Karpas-422 (cell line): ENCODE data around the gene TACC3. TPM values are rescaled to one million over a fixed set of nuclear protein-coding genes. Genes with fewer than 3 reads are reported as not detected.

Source experiments
- DNase-seq: peaks from one replicate; pipeline ENCODE4 v3.0.0-alpha.2; 2015
- H2AFZ ChIP-seq: fragments of 200-600 bp; sonication (generic); 2 replicates; pipeline ENCODE4 v1.6.1; 2014; ENCODE audit warnings: antibody characterized with exemption, low read length, mixed read lengths
- H3K27ac ChIP-seq: fragments of 200-600 bp; sonication (generic); 2 replicates; pipeline ENCODE4 v1.5.1; 2014; ENCODE audit warnings: mild to moderate bottlenecking, low read length, moderate library complexity
- H3K27me3 ChIP-seq: fragments of 200-600 bp; sonication (generic); 2 replicates; pipeline ENCODE4 v1.6.1; 2014; ENCODE audit warnings: low read length, mixed read lengths
- H3K36me3 ChIP-seq: fragments of 200-600 bp; sonication (generic); 2 replicates; pipeline ENCODE4 v1.6.1; 2014; ENCODE audit warnings: low read length, mixed read lengths; ENCODE audit not compliant: insufficient read depth
- H3K4me1 ChIP-seq: fragments of 200-600 bp; sonication (generic); 2 replicates; pipeline ENCODE4 v1.6.1; 2014; ENCODE audit warnings: mild to moderate bottlenecking, low read length, mixed read lengths
- H3K4me2 ChIP-seq: fragments of 200-600 bp; sonication (generic); 2 replicates; pipeline ENCODE4 v1.6.1; 2014; ENCODE audit warnings: low read length, low read depth, mild to moderate bottlenecking; ENCODE audit not compliant: poor library complexity, severe bottlenecking
- H3K4me3 ChIP-seq: fragments of 200-600 bp; sonication (generic); 2 replicates; pipeline ENCODE4 v1.5.1; 2014; ENCODE audit warnings: mild to moderate bottlenecking, antibody characterized with exemption, low read length, mixed read lengths
- H3K79me2 ChIP-seq: fragments of 200-600 bp; sonication (generic); 2 replicates; pipeline ENCODE4 v1.6.1; 2014; ENCODE audit warnings: mild to moderate bottlenecking, low read length, mixed read lengths
- H3K9ac ChIP-seq: fragments of 200-600 bp; sonication (generic); 2 replicates; pipeline ENCODE4 v1.6.0; 2014; ENCODE audit warnings: low read length
- H3K9me2 ChIP-seq: fragments of 200-600 bp; sonication (generic), shearing (Covaris generic); replicated peaks from 2 replicates; pipeline ENCODE4 v1.6.0; 2014; ENCODE audit warnings: mild to moderate bottlenecking, low read length, moderate library complexity; ENCODE audit not compliant: insufficient read depth
- H3K9me3 ChIP-seq: fragments of 300-700, 200-600 bp; sonication (generic); 2 replicates; pipeline ENCODE4 v1.6.1; 2014; ENCODE audit warnings: low read length, mixed read lengths
- H4K20me1 ChIP-seq: fragments of 200-600 bp; sonication (generic); 2 replicates; pipeline ENCODE4 v1.6.1; 2014; ENCODE audit warnings: mild to moderate bottlenecking, antibody characterized with exemption, low read length, low read depth; ENCODE audit not compliant: insufficient read depth
- total RNA-seq: library from RNA; depleted of rRNA; stranded (reverse); fragments of >200 nt; shearing (Covaris generic); gene quantifications from 2 replicates; pipeline ENCODE4 v1.2.3, GENCODE V29; 2014; ENCODE audit warnings: low replicate concordance

The TACC3 gene
- total RNA-seq, 1 experiment from 2014 or later: 22.0 TPM

DNA sequence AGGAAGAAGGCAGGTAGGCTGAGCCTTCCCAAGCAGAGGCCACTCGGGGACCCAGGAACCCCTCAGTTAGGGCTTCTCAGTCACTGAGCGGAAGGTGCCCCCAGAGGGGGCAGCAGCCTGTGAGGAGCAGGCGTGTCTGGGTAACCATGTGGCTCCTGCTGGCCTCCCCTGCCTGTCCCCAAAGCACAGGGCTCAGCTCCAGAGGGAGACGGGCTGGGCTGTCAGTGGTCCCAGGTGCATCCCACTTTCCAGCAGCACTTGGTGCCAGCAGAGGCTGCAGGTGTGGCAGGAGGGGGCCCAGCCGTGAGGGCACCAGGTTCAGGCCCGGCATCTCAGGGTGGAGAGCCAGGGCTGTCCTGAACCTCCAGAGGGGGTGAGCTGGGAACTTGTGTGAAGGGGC is 22.7 kb downstream of the TACC3 start:
- H3K4me2 ChIP-seq: no peak overlapping the region
- no peak overlapping the region for H3K9ac ChIP-seq
- no peak for DNase-seq
- H3K4me1 ChIP-seq: no peaks in the 10 kb centered on the region
- no peak overlapping the region for H2AFZ ChIP-seq
- H3K79me2 ChIP-seq: no peaks in the 10 kb centered on the region
- H3K36me3 ChIP-seq: peaks cover 7% of the 10 kb centered on the region
- H4K20me1 ChIP-seq: peaks cover 15% of the 10 kb centered on the region; the same call in 1 of the 2 replicates
- H3K9me2 ChIP-seq: no peaks in the 10 kb centered on the region
- no peaks in the 10 kb centered on the region for H3K9me3 ChIP-seq
- no peak overlapping the region for H3K4me3 ChIP-seq
- H3K27me3 ChIP-seq: no peaks in the 10 kb centered on the region
- H3K27ac ChIP-seq: no peak overlapping the region

GRCh38 chr4:1744552-1744951 is 23.2 kb downstream of the TACC3 start:
- Histone ChIP-seq H3K79me2 (no peaks in the 10 kb centered on the region), H4K20me1 (peaks cover 15% of the 10 kb centered on the region; the same call in 1 of the 2 replicates), H3K27me3 (no peaks in the 10 kb centered on the region), H3K36me3 (peaks cover 7% of the 10 kb centered on the region), H3K9me2 (no peaks in the 10 kb centered on the region), H3K9ac (no peak overlapping the region), H3K27ac (no peak overlapping the region), H2AFZ (no peak overlapping the region), H3K4me1 (no peaks in the 10 kb centered on the region), H3K4me3 (no peak overlapping the region), H3K9me3 (no peaks in the 10 kb centered on the region), H3K4me2 (no peak overlapping the region)
- DNase-seq: no peak

DNA sequence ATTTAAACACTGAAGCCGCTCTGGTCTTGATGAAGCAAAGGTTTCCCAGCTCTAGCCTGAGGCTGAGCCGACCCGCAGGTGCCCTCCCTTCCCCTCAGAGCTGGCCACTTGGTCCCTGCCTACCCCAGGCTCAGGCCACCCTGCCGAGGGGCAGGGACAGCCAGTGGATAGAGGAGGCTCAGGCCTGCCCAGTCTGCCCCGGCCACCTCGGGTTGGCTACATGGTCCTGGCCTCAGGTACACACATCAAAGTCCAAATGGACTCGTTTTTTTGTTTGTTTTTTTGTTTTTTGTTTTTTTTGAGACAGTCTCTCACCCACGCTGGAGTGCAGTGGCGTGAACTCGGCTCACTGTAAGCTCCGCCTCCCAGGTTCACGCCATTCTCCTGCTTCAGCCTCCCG is 23.8 kb downstream of the TACC3 start:
- H3K36me3 ChIP-seq: peaks cover 7% of the 10 kb centered on the region
- H3K4me3 ChIP-seq: no peak overlapping the region
- H4K20me1 ChIP-seq: peaks cover 15% of the 10 kb centered on the region; the same call in 1 of the 2 replicates
- H3K4me2 ChIP-seq: no peak overlapping the region
- no peaks in the 10 kb centered on the region for H3K9me3 ChIP-seq
- no peaks in the 10 kb centered on the region for H3K4me1 ChIP-seq
- no peaks in the 10 kb centered on the region for H3K27me3 ChIP-seq
- no peak overlapping the region for H3K9ac ChIP-seq
- H2AFZ ChIP-seq: no peak overlapping the region
- no peaks in the 10 kb centered on the region for H3K9me2 ChIP-seq
- no peak overlapping the region for H3K27ac ChIP-seq
- H3K79me2 ChIP-seq: no peaks in the 10 kb centered on the region
- DNase-seq: no peak

DNA sequence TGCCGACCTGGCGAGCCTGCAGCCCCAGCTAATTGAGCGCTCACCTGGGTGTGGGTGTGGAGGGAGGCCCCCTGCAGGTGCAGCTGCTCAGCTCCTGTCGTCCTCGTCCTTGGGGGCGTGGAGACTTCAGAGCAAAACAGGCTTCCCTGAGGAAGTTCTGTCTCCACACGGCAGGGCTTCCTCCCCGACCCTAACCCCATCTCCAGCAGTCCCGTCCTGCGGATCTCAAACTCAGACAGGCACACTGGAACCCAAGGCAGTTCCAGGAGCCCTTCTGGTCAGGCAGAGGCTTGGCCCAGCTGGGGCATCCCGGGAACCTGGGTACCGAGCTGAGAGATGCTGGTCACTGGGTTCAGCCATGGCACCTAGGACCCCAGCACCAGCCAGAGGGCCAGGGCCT is 24.4 kb downstream of the TACC3 start:
- H2AFZ ChIP-seq: no peak overlapping the region
- no peak overlapping the region for H3K27ac ChIP-seq
- H3K9me2 ChIP-seq: no peaks in the 10 kb centered on the region
- no peak for DNase-seq
- no peak overlapping the region for H3K4me3 ChIP-seq
- H3K9ac ChIP-seq: no peak overlapping the region
- no peaks in the 10 kb centered on the region for H3K27me3 ChIP-seq
- no peaks in the 10 kb centered on the region for H3K9me3 ChIP-seq
- peaks cover 6% of the 10 kb centered on the region for H3K36me3 ChIP-seq
- peaks cover 15% of the 10 kb centered on the region; the same call in 1 of the 2 replicates for H4K20me1 ChIP-seq
- H3K4me1 ChIP-seq: no peaks in the 10 kb centered on the region
- no peaks in the 10 kb centered on the region for H3K79me2 ChIP-seq
- H3K4me2 ChIP-seq: no peak overlapping the region

DNA sequence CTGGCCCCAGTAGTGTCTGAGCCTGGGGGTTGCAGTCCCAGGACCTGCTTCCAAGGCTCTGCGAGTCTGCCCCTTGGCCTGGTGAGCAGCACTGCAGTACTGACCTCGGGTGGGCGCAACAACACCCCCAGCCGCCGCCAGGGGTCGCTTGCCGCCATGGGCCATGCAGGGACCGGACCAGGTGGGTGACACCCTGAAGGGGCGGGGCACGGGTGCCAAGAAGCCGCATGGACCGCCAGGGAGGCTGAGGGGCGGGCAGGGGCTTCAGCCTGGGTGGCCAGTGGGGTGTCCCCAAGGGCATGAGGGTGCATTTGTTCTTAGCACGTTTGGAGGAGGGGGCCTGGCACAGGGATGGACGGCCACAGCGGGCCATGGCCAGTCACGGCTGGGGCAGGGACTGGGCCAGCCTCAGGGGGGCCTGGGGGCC is 25.0 kb downstream of the TACC3 start:
- Histone ChIP-seq H3K9me2 (no peaks in the 10 kb centered on the region), H3K79me2 (no peaks in the 10 kb centered on the region), H3K9ac (no peak overlapping the region), H3K36me3 (peaks cover 2% of the 10 kb centered on the region; the same call in 1 of the 2 replicates), H3K4me3 (no peak overlapping the region), H3K27me3 (no peaks in the 10 kb centered on the region), H3K4me1 (no peaks in the 10 kb centered on the region), H3K4me2 (no peak overlapping the region), H3K9me3 (no peaks in the 10 kb centered on the region), H3K27ac (no peak overlapping the region), H2AFZ (no peak overlapping the region), H4K20me1 (peaks cover 15% of the 10 kb centered on the region; the same call in 1 of the 2 replicates)
- peak; percentile 95 for DNase-seq

GRCh38 chr4:1746919-1747602 is 25.7 kb downstream of the TACC3 start:
- no peaks in the 10 kb centered on the region for H3K36me3 ChIP-seq
- H3K27ac ChIP-seq: no peak overlapping the region
- no peak overlapping the region for H2AFZ ChIP-seq
- DNase-seq: no peak
- peaks cover 15% of the 10 kb centered on the region; the same call in 1 of the 2 replicates for H4K20me1 ChIP-seq
- no peaks in the 10 kb centered on the region for H3K9me2 ChIP-seq
- H3K4me2 ChIP-seq: no peak overlapping the region
- H3K27me3 ChIP-seq: no peaks in the 10 kb centered on the region
- H3K4me1 ChIP-seq: peaks cover under 1% of the 10 kb centered on the region
- H3K79me2 ChIP-seq: no peaks in the 10 kb centered on the region
- no peaks in the 10 kb centered on the region for H3K9me3 ChIP-seq
- H3K9ac ChIP-seq: no peak overlapping the region
- H3K4me3 ChIP-seq: no peak overlapping the region

GRCh38 chr4:1747603-1747967 is 26.3 kb downstream of the TACC3 start:
- Histone ChIP-seq H2AFZ (no peak overlapping the region), H3K79me2 (no peaks in the 10 kb centered on the region), H4K20me1 (peaks cover 15% of the 10 kb centered on the region; the same call in 1 of the 2 replicates), H3K9me2 (no peaks in the 10 kb centered on the region), H3K9me3 (no peaks in the 10 kb centered on the region), H3K4me1 (peaks cover 6% of the 10 kb centered on the region), H3K4me2 (no peak overlapping the region), H3K4me3 (no peak overlapping the region), H3K36me3 (no peaks in the 10 kb centered on the region), H3K27ac (no peak overlapping the region), H3K9ac (no peak overlapping the region), H3K27me3 (no peaks in the 10 kb centered on the region)
- DNase-seq: no peak

DNA sequence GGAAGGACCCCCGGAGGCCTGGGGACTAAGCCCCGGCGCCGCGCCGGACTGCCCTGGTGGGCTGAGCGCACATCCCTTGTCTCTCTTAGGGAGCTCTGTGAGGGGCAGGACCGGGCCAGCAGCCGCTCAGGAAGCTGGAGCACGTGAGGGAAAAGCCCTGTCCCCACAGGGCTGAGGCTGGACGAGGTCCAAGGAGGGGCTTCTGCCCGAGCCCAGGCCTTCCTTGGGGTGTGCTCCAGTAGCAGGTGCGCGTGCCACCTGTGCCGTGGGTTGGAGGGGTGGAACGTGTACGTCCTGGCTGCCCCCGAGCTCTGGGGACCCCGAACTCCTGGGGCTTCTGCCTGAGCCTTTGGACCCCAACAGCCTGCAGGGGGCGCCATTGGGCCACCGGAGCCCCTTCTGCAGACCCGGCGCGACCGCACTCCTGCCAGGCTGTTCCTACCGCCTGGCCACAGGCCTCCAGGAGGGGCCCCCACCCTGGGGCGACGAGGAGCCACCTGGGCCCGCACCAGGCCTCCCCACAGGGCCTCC is 27.2 kb downstream of the TACC3 start:
- Histone ChIP-seq H3K79me2 (no peaks in the 10 kb centered on the region), H3K4me1 (peaks cover 12% of the 10 kb centered on the region), H4K20me1 (peaks cover 15% of the 10 kb centered on the region; the same call in 1 of the 2 replicates), H3K36me3 (no peaks in the 10 kb centered on the region), H3K4me3 (no peak overlapping the region), H3K9me2 (no peaks in the 10 kb centered on the region), H3K4me2 (no peak overlapping the region), H2AFZ (no peak overlapping the region), H3K9me3 (no peaks in the 10 kb centered on the region), H3K27ac (no peak overlapping the region), H3K27me3 (no peaks in the 10 kb centered on the region), H3K9ac (no peak overlapping the region)
- peak; percentile 95 for DNase-seq
